ENCODE measurements around the gene WSB2.
"Not testable (repeated sequence)": the region's sequence is repeated elsewhere in the genome, so short reads cannot be mapped to it uniquely, and the experiment has no call there.

Gene WSB2

GRCh38 chr12:118033902-118034301, 27.1 kb downstream of the WSB2 start:
- no peak for TF ChIP-seq CTCF (IDR thresholded peaks at IDR 0.05; ENCODE audit: low read depth, low read length)
- H3K4me3 ChIP-seq (ENCODE audit: low read depth, low read length), result no peak overlapping the region

- no peak for TF ChIP-seq CTCF (IDR thresholded peaks at IDR 0.05; ENCODE audit: low read depth, low read length)
- no peak overlapping the region for H3K4me3 ChIP-seq (ENCODE audit: low read depth, low read length)
These were observed 27.7 kb downstream of the WSB2 start for GRCh38 chr12:118033323-118033722.

GRCh38 chr12:118032188-118032587, 28.8 kb downstream of the WSB2 start:
- no peak for TF ChIP-seq CTCF (IDR thresholded peaks at IDR 0.05; ENCODE audit: low read depth, low read length)

GRCh38 chr12:118029166-118029565, 31.8 kb downstream of the WSB2 start:
- no peak for TF ChIP-seq CTCF (IDR thresholded peaks at IDR 0.05; ENCODE audit: low read depth, low read length)
- no peak overlapping the region for H3K4me3 ChIP-seq (ENCODE audit: low read depth, low read length)

More at GRCh38 chr12:118032188-118032587, 28.8 kb downstream of the WSB2 start:
- H3K4me3 ChIP-seq (ENCODE audit: low read depth, low read length), result no peak overlapping the region

GRCh38 chr12:118025168-118025567, 35.8 kb downstream of the WSB2 start:
- no peak for TF ChIP-seq CTCF (IDR thresholded peaks at IDR 0.05; ENCODE audit: low read depth, low read length)
- no peak overlapping the region for H3K4me3 ChIP-seq (ENCODE audit: low read depth, low read length)

GRCh38 chr12:118023301-118023860, 37.6 kb downstream of the WSB2 start:
- H3K4me3 ChIP-seq (ENCODE audit: low read depth, low read length), result no peak overlapping the region
- no peak for TF ChIP-seq CTCF (IDR thresholded peaks at IDR 0.05; ENCODE audit: low read depth, low read length)

GRCh38 chr12:118022728-118023109, 38.3 kb downstream of the WSB2 start:
- H3K4me3 ChIP-seq (ENCODE audit: low read depth, low read length), result no peak overlapping the region
- TF ChIP-seq CTCF (IDR thresholded peaks at IDR 0.05; ENCODE audit: low read depth, low read length), result no peak

GRCh38 chr12:118022097-118022727, 38.8 kb downstream of the WSB2 start:
- not testable (repeated sequence) for H3K4me3 ChIP-seq (ENCODE audit: low read depth, low read length)
